ENCODE data around the gene ARHGEF39.
A peak's percentile ranks its signal among the peaks of the same experiment; 100 is the strongest.
"Not testable (repeated sequence)": the region's sequence is repeated elsewhere in the genome, so short reads cannot be mapped to it uniquely, and the experiment has no call there.

The ARHGEF39 gene

GRCh38 chr9:35639631-35640030 lies 25.4 kb downstream of the ARHGEF39 start:
- DNase-seq: no peak
- intact Hi-C loops (cut with DNase I): no loop called here

- DNase-seq; intact Hi-C loops (cut with DNase I): not testable (repeated sequence)
Measured at GRCh38 chr9:35639225-35639624, 25.8 kb downstream of the ARHGEF39 start.

GRCh38 chr9:35638751-35639150 lies 26.2 kb downstream of the ARHGEF39 start:
- DNase-seq; intact Hi-C loops (cut with DNase I): not testable (repeated sequence)

- DNase-seq; intact Hi-C loops (cut with DNase I): not testable (repeated sequence)
Measured at GRCh38 chr9:35637427-35637955, 27.5 kb downstream of the ARHGEF39 start.

GRCh38 chr9:35636877-35637246 lies 28.1 kb downstream of the ARHGEF39 start:
- DNase-seq; intact Hi-C loops (cut with DNase I): not testable (repeated sequence)

- intact Hi-C loops (cut with DNase I): no loop called here
- DNase-seq: no peak
Measured at GRCh38 chr9:35636135-35636876, 28.7 kb downstream of the ARHGEF39 start.

- DNase-seq: no peak
Measured at GRCh38 chr9:35635730-35636129, 29.3 kb downstream of the ARHGEF39 start.

GRCh38 chr9:35629597-35629996 lies 35.4 kb downstream of the ARHGEF39 start:
- intact Hi-C loops (cut with DNase I): no loop called here
- DNase-seq: no peak

More at GRCh38 chr9:35635730-35636129, 29.3 kb downstream of the ARHGEF39 start:
- intact Hi-C loops (cut with DNase I): no loop called here

GRCh38 chr9:35628389-35628991 lies 36.5 kb downstream of the ARHGEF39 start:
- peak in 9 of 42 donors; percentile 18 to 56 (median 51) for DNase-seq

GRCh38 chr9:35627575-35627974 lies 37.4 kb downstream of the ARHGEF39 start:
- intact Hi-C loops (cut with DNase I): no loop called here
- no peak for DNase-seq

More at GRCh38 chr9:35628389-35628991, 36.5 kb downstream of the ARHGEF39 start:
- intact Hi-C loops (cut with DNase I): no loop called here

GRCh38 chr9:35619800-35620158 lies 45.2 kb downstream of the ARHGEF39 start:
- intact Hi-C loops (cut with DNase I): no loop called here

GRCh38 chr9:35618854-35619799 lies 45.9 kb downstream of the ARHGEF39 start:
- no peak for DNase-seq
- intact Hi-C loops (cut with DNase I): no loop called here

More at GRCh38 chr9:35619800-35620158, 45.2 kb downstream of the ARHGEF39 start:
- no peak for DNase-seq

- intact Hi-C loops (cut with DNase I): no loop called here
- peak in 1 of 42 donors; percentile 22 for DNase-seq
Measured at GRCh38 chr9:35618325-35618727, 46.7 kb downstream of the ARHGEF39 start, which contains the start of gene CD72. TSS of gene CD72 (minus strand) at chr9:35618413. CDS start at chr9:35618303, 110 bp downstream.

- intact Hi-C loops (cut with DNase I): no loop called here
- no peak for DNase-seq
Measured at GRCh38 chr9:35617548-35617947, 47.4 kb downstream of the ARHGEF39 start.

- peak in 40 of 42 donors; percentile 31 to 77 (median 51) for DNase-seq
- intact Hi-C loops (cut with DNase I): no loop called here
Measured at GRCh38 chr9:35616681-35617459, 48.1 kb downstream of the ARHGEF39 start.

GRCh38 chr9:35615981-35616680 lies 48.9 kb downstream of the ARHGEF39 start:
- intact Hi-C loops (cut with DNase I): no loop called here
- DNase-seq: no peak

- no peak for DNase-seq
- intact Hi-C loops (cut with DNase I): no loop called here
Measured at GRCh38 chr9:35612843-35613242, 52.2 kb downstream of the ARHGEF39 start.

GRCh38 chr9:35612066-35612465 lies 52.9 kb downstream of the ARHGEF39 start:
- intact Hi-C loops (cut with DNase I): not testable (repeated sequence)
- peak in 1 of 42 donors; percentile 24 for DNase-seq
